ENCODE data around the gene NRXN3.

NRXN3 gene

GRCh38 chr14:78764645-78765044, 594.5 kb downstream of the NRXN3 start:
- no peak for TF ChIP-seq FOXA1 (IDR thresholded peaks at IDR 0.05)
- TF ChIP-seq TARDBP (IDR thresholded peaks at IDR 0.05): no peak
- TF ChIP-seq L3MBTL2 (conservative IDR thresholded peaks at IDR 0.05): no peak
- TF ChIP-seq CTBP1 (IDR thresholded peaks at IDR 0.05; ENCODE audit: borderline replicate concordance): no peak
- no peak for TF ChIP-seq NFRKB (IDR thresholded peaks at IDR 0.05)
- TF ChIP-seq SUZ12 (IDR thresholded peaks at IDR 0.05): no peak
- no peak for TF ChIP-seq LEF1 (IDR thresholded peaks at IDR 0.05; ENCODE audit: borderline replicate concordance)
- no peak for TF ChIP-seq BHLHE40 (IDR thresholded peaks at IDR 0.05; ENCODE audit: borderline replicate concordance)
- TF ChIP-seq FOXK2 (IDR thresholded peaks at IDR 0.05): no peak
- no peak for TF ChIP-seq ZNF384 (IDR thresholded peaks at IDR 0.05)
- TF ChIP-seq ARNT (IDR thresholded peaks at IDR 0.05): no peak
- TF ChIP-seq ELF4 (IDR thresholded peaks at IDR 0.05): no peak
- TF ChIP-seq HDGF (IDR thresholded peaks at IDR 0.05; ENCODE audit: borderline replicate concordance): no peak
- no peak for TF ChIP-seq SP1 (IDR thresholded peaks at IDR 0.05)
- TF ChIP-seq, protein P1, sequence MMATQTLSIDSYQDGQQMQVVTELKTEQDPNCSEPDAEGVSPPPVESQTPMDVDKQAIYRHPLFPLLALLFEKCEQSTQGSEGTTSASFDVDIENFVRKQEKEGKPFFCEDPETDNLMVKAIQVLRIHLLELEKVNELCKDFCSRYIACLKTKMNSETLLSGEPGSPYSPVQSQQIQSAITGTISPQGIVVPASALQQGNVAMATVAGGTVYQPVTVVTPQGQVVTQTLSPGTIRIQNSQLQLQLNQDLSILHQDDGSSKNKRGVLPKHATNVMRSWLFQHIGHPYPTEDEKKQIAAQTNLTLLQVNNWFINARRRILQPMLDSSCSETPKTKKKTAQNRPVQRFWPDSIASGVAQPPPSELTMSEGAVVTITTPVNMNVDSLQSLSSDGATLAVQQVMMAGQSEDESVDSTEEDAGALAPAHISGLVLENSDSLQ (IDR thresholded peaks at IDR 0.05): no peak
- TF ChIP-seq FOXM1 (IDR thresholded peaks at IDR 0.05; ENCODE audit: borderline replicate concordance): no peak
- ChIA-PET POLR2A (no interaction called here), CTCF (no interaction called here)
- DNase-seq (ENCODE audit: extremely low spot score): no peak

- ChIA-PET POLR2A (no interaction called here), CTCF (no interaction called here)
- DNase-seq (ENCODE audit: extremely low spot score): no peak
- TF ChIP-seq SUZ12 (IDR thresholded peaks at IDR 0.05): no peak
- TF ChIP-seq, protein P1 (IDR thresholded peaks at IDR 0.05): no peak
- TF ChIP-seq ZNF384 (IDR thresholded peaks at IDR 0.05): no peak
- no peak for TF ChIP-seq CTBP1 (IDR thresholded peaks at IDR 0.05; ENCODE audit: borderline replicate concordance)
- TF ChIP-seq NFRKB (IDR thresholded peaks at IDR 0.05): no peak
- no peak for TF ChIP-seq LEF1 (IDR thresholded peaks at IDR 0.05; ENCODE audit: borderline replicate concordance)
- TF ChIP-seq ARNT (IDR thresholded peaks at IDR 0.05): no peak
- no peak for TF ChIP-seq SP1 (IDR thresholded peaks at IDR 0.05)
Measured at GRCh38 chr14:78767436-78767835, 597.3 kb downstream of the NRXN3 start.

GRCh38 chr14:78782551-78782950, 612.4 kb downstream of the NRXN3 start:
- no peak for DNase-seq (ENCODE audit: extremely low spot score)
- TF ChIP-seq FOXK2 (IDR thresholded peaks at IDR 0.05) (no peak), NFRKB (IDR thresholded peaks at IDR 0.05) (no peak), SUZ12 (IDR thresholded peaks at IDR 0.05) (no peak), ELF4 (IDR thresholded peaks at IDR 0.05) (no peak), ARNT (IDR thresholded peaks at IDR 0.05) (no peak), TARDBP (IDR thresholded peaks at IDR 0.05) (no peak), LEF1 (IDR thresholded peaks at IDR 0.05; ENCODE audit: borderline replicate concordance) (no peak), FOXM1 (IDR thresholded peaks at IDR 0.05; ENCODE audit: borderline replicate concordance) (no peak), ZNF384 (IDR thresholded peaks at IDR 0.05) (no peak), BHLHE40 (IDR thresholded peaks at IDR 0.05; ENCODE audit: borderline replicate concordance) (no peak), HDGF (IDR thresholded peaks at IDR 0.05; ENCODE audit: borderline replicate concordance) (no peak)
- TF ChIP-seq, protein P1 (IDR thresholded peaks at IDR 0.05): no peak
- ChIA-PET POLR2A (no interaction called here), CTCF (no interaction called here)

- no peak for DNase-seq (ENCODE audit: extremely low spot score)
- no peak for TF ChIP-seq LEF1 (IDR thresholded peaks at IDR 0.05; ENCODE audit: borderline replicate concordance)
- TF ChIP-seq BHLHE40 (IDR thresholded peaks at IDR 0.05; ENCODE audit: borderline replicate concordance): no peak
- no peak for TF ChIP-seq FOXM1 (IDR thresholded peaks at IDR 0.05; ENCODE audit: borderline replicate concordance)
- no peak for TF ChIP-seq HDGF (IDR thresholded peaks at IDR 0.05; ENCODE audit: borderline replicate concordance)
- ChIA-PET CTCF (no interaction called here), POLR2A (no interaction called here)
Measured at GRCh38 chr14:78785265-78785664, 615.1 kb downstream of the NRXN3 start.

DNA sequence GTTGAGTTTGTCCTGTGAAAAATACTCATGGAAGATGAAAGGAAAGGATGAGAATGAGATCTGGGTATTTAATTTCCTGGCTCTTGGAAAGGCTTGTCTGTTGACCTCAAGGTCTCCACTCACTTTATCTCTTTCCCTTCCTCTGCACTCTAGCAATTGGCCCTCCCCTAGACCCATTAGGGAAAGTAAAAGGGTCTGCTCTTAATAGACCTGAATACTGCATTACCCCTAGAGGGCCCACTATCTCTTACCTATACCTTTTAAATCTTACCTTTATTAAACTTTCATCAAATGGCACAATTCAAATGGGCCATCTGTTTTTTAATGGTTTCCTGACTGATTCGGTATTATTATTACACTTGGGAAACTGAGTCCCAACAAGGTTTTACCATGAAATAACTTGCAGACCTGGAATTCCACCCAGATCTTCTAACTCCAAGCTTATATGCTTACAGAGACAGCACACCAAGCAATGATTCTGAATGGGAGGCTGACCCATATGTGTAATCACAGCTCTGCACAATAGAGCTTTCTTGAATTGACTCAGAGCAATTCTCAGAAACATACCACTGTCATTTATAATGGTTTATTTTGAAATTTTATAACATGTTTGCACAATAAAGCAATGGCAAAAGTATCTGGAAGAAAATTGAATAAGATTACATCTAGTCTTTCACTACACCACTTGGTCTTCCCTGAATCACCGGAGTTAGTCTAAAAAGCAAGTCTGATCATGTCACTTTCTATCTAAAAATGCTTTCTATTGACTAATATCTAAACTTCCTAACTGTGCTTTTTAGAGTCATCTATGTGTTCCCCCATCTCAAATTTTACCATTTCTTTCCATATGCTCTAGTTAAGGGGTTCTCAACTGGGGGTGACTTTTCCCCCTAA, 618.5 kb downstream of the NRXN3 start:
- CTCF ChIA-PET: no interaction called here
- DNase-seq (ENCODE audit: extremely low spot score): no peak
- POLR2A ChIA-PET: no interaction called here
- no peak for TF ChIP-seq SUZ12 (IDR thresholded peaks at IDR 0.05)
- TF ChIP-seq FOXK2 (IDR thresholded peaks at IDR 0.05): no peak
- TF ChIP-seq ELF4 (IDR thresholded peaks at IDR 0.05): no peak
- no peak for TF ChIP-seq HDGF (IDR thresholded peaks at IDR 0.05; ENCODE audit: borderline replicate concordance)
- TF ChIP-seq BHLHE40 (IDR thresholded peaks at IDR 0.05; ENCODE audit: borderline replicate concordance): no peak
- no peak for TF ChIP-seq TARDBP (IDR thresholded peaks at IDR 0.05)
- TF ChIP-seq FOXM1 (IDR thresholded peaks at IDR 0.05; ENCODE audit: borderline replicate concordance): no peak
- TF ChIP-seq CTBP1 (IDR thresholded peaks at IDR 0.05; ENCODE audit: borderline replicate concordance): no peak
- no peak for TF ChIP-seq NFRKB (IDR thresholded peaks at IDR 0.05)
- TF ChIP-seq LEF1 (IDR thresholded peaks at IDR 0.05; ENCODE audit: borderline replicate concordance): no peak
- no peak for TF ChIP-seq FOXA1 (IDR thresholded peaks at IDR 0.05)
- TF ChIP-seq L3MBTL2 (conservative IDR thresholded peaks at IDR 0.05): no peak
- TF ChIP-seq, protein P1 (IDR thresholded peaks at IDR 0.05): no peak
- no peak for TF ChIP-seq ARNT (IDR thresholded peaks at IDR 0.05)
- TF ChIP-seq SP1 (IDR thresholded peaks at IDR 0.05): no peak

Measured in HEK293T (cell line).